ENCODE data around the gene GLRB. TPM values are rescaled to one million over a fixed set of nuclear protein-coding genes. Genes with fewer than 3 reads are reported as not detected.
A peak's percentile ranks its signal among the peaks of the same experiment; 100 is the strongest.

Gene GLRB
- total RNA-seq, 1 donor from 2014 or later, result 6.5 TPM

- ATAC-seq (no peak), DNase-seq (no peak)
- H3K9me3 ChIP-seq, result no peaks in the 10 kb centered on the region
- intact Hi-C loops (cut with DNase I), result no loop called here
- H3K27me3 ChIP-seq, result no peaks in the 10 kb centered on the region
- TF ChIP-seq, protein P1, sequence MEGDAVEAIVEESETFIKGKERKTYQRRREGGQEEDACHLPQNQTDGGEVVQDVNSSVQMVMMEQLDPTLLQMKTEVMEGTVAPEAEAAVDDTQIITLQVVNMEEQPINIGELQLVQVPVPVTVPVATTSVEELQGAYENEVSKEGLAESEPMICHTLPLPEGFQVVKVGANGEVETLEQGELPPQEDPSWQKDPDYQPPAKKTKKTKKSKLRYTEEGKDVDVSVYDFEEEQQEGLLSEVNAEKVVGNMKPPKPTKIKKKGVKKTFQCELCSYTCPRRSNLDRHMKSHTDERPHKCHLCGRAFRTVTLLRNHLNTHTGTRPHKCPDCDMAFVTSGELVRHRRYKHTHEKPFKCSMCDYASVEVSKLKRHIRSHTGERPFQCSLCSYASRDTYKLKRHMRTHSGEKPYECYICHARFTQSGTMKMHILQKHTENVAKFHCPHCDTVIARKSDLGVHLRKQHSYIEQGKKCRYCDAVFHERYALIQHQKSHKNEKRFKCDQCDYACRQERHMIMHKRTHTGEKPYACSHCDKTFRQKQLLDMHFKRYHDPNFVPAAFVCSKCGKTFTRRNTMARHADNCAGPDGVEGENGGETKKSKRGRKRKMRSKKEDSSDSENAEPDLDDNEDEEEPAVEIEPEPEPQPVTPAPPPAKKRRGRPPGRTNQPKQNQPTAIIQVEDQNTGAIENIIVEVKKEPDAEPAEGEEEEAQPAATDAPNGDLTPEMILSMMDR (IDR thresholded peaks at IDR 0.05), result no peak
- no peak overlapping the region for H3K27ac ChIP-seq
- H3K36me3 ChIP-seq, result no peaks in the 10 kb centered on the region
- H3K4me3 ChIP-seq, result peak overlapping the region; percentile 53
- no peaks in the 10 kb centered on the region for H3K4me1 ChIP-seq
These were observed 549 bp upstream of the GLRB start for GRCh38 chr4:157075401-157075800.

GRCh38 chr4:157076578-157076947 lies 613 bp downstream of the GLRB start:
- DNase-seq, result no peak
- no peaks in the 10 kb centered on the region for H3K27me3 ChIP-seq
- H3K27ac ChIP-seq, result no peak overlapping the region
- intact Hi-C loops (cut with DNase I), result no loop called here
- H3K4me3 ChIP-seq, result peak overlapping the region; percentile 53
- H3K36me3 ChIP-seq, result no peaks in the 10 kb centered on the region
- peak; percentile 51 for ATAC-seq
- H3K9me3 ChIP-seq, result no peaks in the 10 kb centered on the region
- H3K4me1 ChIP-seq, result no peaks in the 10 kb centered on the region
- TF ChIP-seq, protein P1 (IDR thresholded peaks at IDR 0.05), result no peak

DNA sequence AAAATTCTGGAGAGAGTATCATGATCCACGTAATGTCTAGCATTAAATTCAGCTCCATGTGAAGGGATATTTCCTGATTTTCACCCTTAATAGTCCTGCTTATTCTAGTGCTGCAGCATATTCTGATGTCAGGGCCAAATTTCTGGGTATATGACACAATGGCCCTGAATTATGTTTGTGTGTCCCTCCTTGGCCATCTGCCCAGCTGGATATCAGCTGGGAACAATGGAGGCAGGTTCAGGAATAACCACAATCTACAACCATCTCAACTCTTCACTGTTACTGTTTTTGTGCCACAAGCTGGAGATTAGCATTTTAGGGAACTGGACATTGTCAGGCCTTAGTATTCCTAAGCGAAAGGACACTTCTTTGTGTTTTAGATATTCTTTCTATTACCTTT lies 3.5 kb downstream of the GLRB start:
- intact Hi-C loops (cut with DNase I), result no loop called here
- H3K36me3 ChIP-seq, result no peaks in the 10 kb centered on the region
- no peaks in the 10 kb centered on the region for H3K9me3 ChIP-seq
- H3K27ac ChIP-seq, result no peak overlapping the region
- no peak for DNase-seq
- no peaks in the 10 kb centered on the region for H3K27me3 ChIP-seq
- H3K4me3 ChIP-seq, result no peak overlapping the region
- TF ChIP-seq, protein P1 (IDR thresholded peaks at IDR 0.05), result no peak
- no peak for ATAC-seq
- H3K4me1 ChIP-seq, result no peaks in the 10 kb centered on the region

- TF ChIP-seq, protein P1 (IDR thresholded peaks at IDR 0.05), result no peak
- H3K9me3 ChIP-seq, result no peaks in the 10 kb centered on the region
These were observed 4.7 kb downstream of the GLRB start for GRCh38 chr4:157080605-157081004.

GRCh38 chr4:157095716-157096115 lies 19.8 kb downstream of the GLRB start:
- no peak for DNase-seq
- Histone ChIP-seq H3K36me3 (no peaks in the 10 kb centered on the region), H3K4me1 (no peaks in the 10 kb centered on the region), H3K9me3 (no peaks in the 10 kb centered on the region), H3K27ac (no peak overlapping the region), H3K27me3 (no peaks in the 10 kb centered on the region), H3K4me3 (no peak overlapping the region)
- intact Hi-C loops (cut with DNase I), result no loop called here
- TF ChIP-seq, protein P1 (IDR thresholded peaks at IDR 0.05), result no peak
- no peak for ATAC-seq

More at GRCh38 chr4:157080605-157081004, 4.7 kb downstream of the GLRB start:
- no peaks in the 10 kb centered on the region for H3K36me3 ChIP-seq
- no peaks in the 10 kb centered on the region for H3K27me3 ChIP-seq
- no peak for ATAC-seq
- no peaks in the 10 kb centered on the region for H3K4me1 ChIP-seq
- DNase-seq, result no peak
- no peak overlapping the region for H3K4me3 ChIP-seq
- no peak overlapping the region for H3K27ac ChIP-seq
- intact Hi-C loops (cut with DNase I), result no loop called here

GRCh38 chr4:157096439-157096838 lies 20.5 kb downstream of the GLRB start:
- no peaks in the 10 kb centered on the region for H3K4me1 ChIP-seq
- no peaks in the 10 kb centered on the region for H3K27me3 ChIP-seq
- H3K9me3 ChIP-seq, result no peaks in the 10 kb centered on the region
- intact Hi-C loops (cut with DNase I), result no loop called here
- TF ChIP-seq, protein P1 (IDR thresholded peaks at IDR 0.05), result no peak
- DNase-seq (no peak), ATAC-seq (no peak)
- no peaks in the 10 kb centered on the region for H3K36me3 ChIP-seq
- H3K27ac ChIP-seq, result no peak overlapping the region
- no peak overlapping the region for H3K4me3 ChIP-seq
